ENCODE data around the gene DNER. TPM values are rescaled to one million over a fixed set of nuclear protein-coding genes. Genes with fewer than 3 reads are reported as not detected.

Gene DNER
- total and polyA plus RNA-seq, 10 of the 15 experiments (the other 5 are each of a cell fraction or from before 2014, with no cell fraction given) = 0.04 to 0.08 (median 0.07) TPM; not detected in 7

- TF ChIP-seq LARP7 (IDR thresholded peaks at IDR 0.05) (no peak), PAX8 (IDR thresholded peaks at IDR 0.05) (no peak)
Observed at GRCh38 chr2:229393926-229394325, 320.4 kb downstream of the DNER start (continued).

DNA sequence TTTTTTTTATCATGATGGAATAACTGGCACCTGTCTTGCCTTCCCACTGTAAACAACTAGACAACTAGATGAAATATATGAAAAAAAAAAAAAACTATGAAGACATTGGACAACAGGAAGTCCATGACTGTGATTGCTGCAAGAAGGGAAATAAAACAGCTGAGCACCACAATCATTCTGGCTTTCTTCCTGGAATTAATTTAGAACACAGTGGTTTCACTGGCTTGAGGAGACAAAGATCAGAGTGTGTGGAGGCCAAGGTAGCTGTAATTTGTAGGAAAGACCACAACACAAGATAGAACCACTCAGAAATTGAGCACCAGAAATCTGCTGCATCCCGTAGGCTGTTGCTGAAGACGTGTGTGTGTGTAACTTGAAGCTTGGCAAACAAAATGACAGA lies 322.2 kb downstream of the DNER start:
- ChIA-PET SMC1A (ENCODE audit: uncharacterized antibody, unreplicated experiment) (no interaction called here), RAD21 (ENCODE audit: unreplicated experiment) (no interaction called here), POLR2A (no interaction called here), CTCF (no interaction called here)
- FAIRE-seq (no peak), ATAC-seq (no peak), DNase-seq (ENCODE audit: low read depth, low spot score) (no peak)
- H3K36me3 ChIP-seq (ENCODE audit: control insufficient read depth in 2 of 2, insufficient read depth in 2 of 2, low read length in 1 of 2) = no peaks in the 10 kb centered on the region
- in situ Hi-C loops (cut with MboI) = no loop called here
- no peak overlapping the region for H3K4me2 ChIP-seq (ENCODE audit: control insufficient read depth, insufficient read depth)
- TF ChIP-seq JUNB (IDR thresholded peaks at IDR 0.05) = no peak
- no peak for TF ChIP-seq ZBED1 (IDR thresholded peaks at IDR 0.05; ENCODE audit: borderline replicate concordance)
- TF ChIP-seq BACH1 (IDR thresholded peaks at IDR 0.05; ENCODE audit: borderline replicate concordance) = no peak
- no peak for TF ChIP-seq TCF12 (IDR thresholded peaks at IDR 0.05; ENCODE audit: low read depth, low read length)
- H3K27ac ChIP-seq (ENCODE audit: control insufficient read depth, insufficient read depth) = no peak overlapping the region
- no peaks in the 10 kb centered on the region for H3K79me2 ChIP-seq (ENCODE audit: control insufficient read depth, insufficient read depth, low read length)
- H3K4me1 ChIP-seq (ENCODE audit: control insufficient read depth, insufficient read depth, low read length) = no peaks in the 10 kb centered on the region
- no peak overlapping the region for H3K9ac ChIP-seq (ENCODE audit: control insufficient read depth, insufficient read depth, low read length)
- intact Hi-C loops (cut with micrococcal nuclease; ENCODE audit: unreplicated experiment) = no loop called here
- no peaks in the 10 kb centered on the region for H3K27me3 ChIP-seq (replicated peaks in 1 of 2; ENCODE audit: control insufficient read depth in 2 of 2, insufficient read depth in 2 of 2, low read length in 1 of 2)
- no peak overlapping the region for H3K4me3 ChIP-seq
- no peaks in the 10 kb centered on the region for H3K9me3 ChIP-seq (replicated peaks; ENCODE audit: control insufficient read depth, insufficient read depth, low read length)
- no peak overlapping the region for H2AFZ ChIP-seq (ENCODE audit: control insufficient read depth, low read depth, low read length)
- H4K20me1 ChIP-seq (ENCODE audit: control insufficient read depth, insufficient read depth) = no peaks in the 10 kb centered on the region
- WGBS (ENCODE audit: insufficient coverage, insufficient replicate concordance, low lambda C conversion rate, missing lambda C conversion rate) = 65% methylated on average over 2 of the region's 2 CpGs
- BruUV-seq (replicated peaks) = no TSS peak

DNA sequence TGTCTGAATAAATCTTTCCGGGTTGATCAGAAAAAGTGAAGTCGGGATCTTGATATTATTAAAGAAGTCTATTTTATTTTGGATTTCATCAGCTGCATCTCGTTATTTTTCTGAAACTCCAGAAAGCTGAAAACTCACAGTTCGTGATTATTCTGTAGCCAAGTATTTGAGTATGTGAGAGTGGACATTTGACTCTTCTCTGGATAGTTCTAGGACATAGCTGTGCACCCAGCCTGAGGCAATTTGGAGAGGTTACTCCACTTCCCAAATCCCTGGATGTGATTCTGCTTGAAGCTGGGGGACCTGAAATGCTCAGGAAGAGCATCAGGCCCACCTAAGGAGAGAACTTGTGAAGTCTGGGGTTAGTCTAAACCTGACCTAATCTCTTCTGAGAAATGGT lies 325.6 kb downstream of the DNER start:
- Histone ChIP-seq H3K79me2 (ENCODE audit: control insufficient read depth, insufficient read depth, low read length) (no peaks in the 10 kb centered on the region), H3K4me3 (no peak overlapping the region), H3K36me3 (ENCODE audit: control insufficient read depth in 2 of 2, insufficient read depth in 2 of 2, low read length in 1 of 2) (no peaks in the 10 kb centered on the region), H3K27me3 (replicated peaks in 1 of 2; ENCODE audit: control insufficient read depth in 2 of 2, insufficient read depth in 2 of 2, low read length in 1 of 2) (no peaks in the 10 kb centered on the region), H3K9ac (ENCODE audit: control insufficient read depth, insufficient read depth, low read length) (no peak overlapping the region), H3K4me1 (ENCODE audit: control insufficient read depth, insufficient read depth, low read length) (no peaks in the 10 kb centered on the region), H2AFZ (ENCODE audit: control insufficient read depth, low read depth, low read length) (no peak overlapping the region), H4K20me1 (ENCODE audit: control insufficient read depth, insufficient read depth) (no peaks in the 10 kb centered on the region), H3K27ac (ENCODE audit: control insufficient read depth, insufficient read depth) (no peak overlapping the region), H3K4me2 (ENCODE audit: control insufficient read depth, insufficient read depth) (no peak overlapping the region), H3K9me3 (replicated peaks; ENCODE audit: control insufficient read depth, insufficient read depth, low read length) (no peaks in the 10 kb centered on the region)
- in situ Hi-C loops (cut with MboI) = no loop called here
- 11% methylated on average over 4 of the region's 4 CpGs for WGBS (ENCODE audit: insufficient coverage, insufficient replicate concordance, low lambda C conversion rate, missing lambda C conversion rate)
- FAIRE-seq = no peak
- ChIA-PET RAD21 (ENCODE audit: unreplicated experiment) (no interaction called here), CTCF (no interaction called here), SMC1A (ENCODE audit: uncharacterized antibody, unreplicated experiment) (interaction anchor here (0.6 kb wide), 1 partner anchor 189 kb away, joined by 5 read pairs; no protein-coding TSS in a partner anchor), POLR2A (no interaction called here)
- intact Hi-C loops (cut with micrococcal nuclease; ENCODE audit: unreplicated experiment) = no loop called here
- no peak for TF ChIP-seq BRCA1 (IDR thresholded peaks at IDR 0.05; ENCODE audit: low read depth, low read length)
- TF ChIP-seq TCF7 (IDR thresholded peaks at IDR 0.05; ENCODE audit: borderline replicate concordance) = no peak
- TF ChIP-seq LARP7 (IDR thresholded peaks at IDR 0.05) = no peak
- TF ChIP-seq RAD51 (IDR thresholded peaks at IDR 0.05) = no peak
- no peak for TF ChIP-seq CBX3 (IDR thresholded peaks at IDR 0.05; ENCODE audit: borderline replicate concordance, low read depth)
- TF ChIP-seq TARDBP (IDR thresholded peaks at IDR 0.05; ENCODE audit: borderline replicate concordance) = no peak
- ATAC-seq = no peak
- DNase-seq (ENCODE audit: low read depth, low spot score) = no peak
- no TSS peak for BruUV-seq (replicated peaks)
